Mesendoderm (in vitro differentiated cells): ENCODE data around the gene KCNJ6.

ENCODE experiments used
- DNase-seq: peaks from one replicate; pipeline ENCODE4 v3.0.0; 2013
- H2AK5ac ChIP-seq: 2 replicates; pipeline ENCODE4 v1.6.1; 2013; ENCODE audit warnings: low read length, inconsistent platforms
- H2BK120ac ChIP-seq: 2 replicates; pipeline ENCODE4 v1.6.1; 2013; ENCODE audit warnings: low read depth, mild to moderate bottlenecking, low read length, moderate library complexity, mixed read lengths
- H2BK15ac ChIP-seq: replicated peaks from 2 replicates; pipeline ENCODE4 v1.6.1; 2013; ENCODE audit warnings: low read depth, mild to moderate bottlenecking, moderate library complexity
- H2BK5ac ChIP-seq: 2 replicates; pipeline ENCODE4 v1.6.1; 2013; ENCODE audit warnings: low read length, inconsistent platforms
- H3K18ac ChIP-seq: 2 replicates; pipeline ENCODE4 v1.6.1; 2013; ENCODE audit warnings: mild to moderate bottlenecking, low read length, mixed read lengths
- H3K23ac ChIP-seq: one replicate; pipeline ENCODE4 v1.6.1; 2013; ENCODE audit warnings: low read length
- H3K27ac ChIP-seq: 2 replicates; pipeline ENCODE4 v1.5.1; 2013; ENCODE audit warnings: low read depth, mild to moderate bottlenecking, inconsistent platforms, low read length, moderate library complexity
- H3K27me3 ChIP-seq: 2 replicates; pipeline ENCODE4 v1.6.1; 2013; ENCODE audit warnings: low read length, control low read depth, mild to moderate bottlenecking, inconsistent platforms; ENCODE audit not compliant: insufficient read depth, poor library complexity
- H3K36me3 ChIP-seq: 2 replicates; pipeline ENCODE4 v1.6.1; 2013; ENCODE audit warnings: low read length, inconsistent platforms; ENCODE audit not compliant: control insufficient read depth, insufficient read depth
- H3K4ac ChIP-seq: one replicate; pipeline ENCODE4 v1.6.1; 2013; ENCODE audit warnings: low read depth, mild to moderate bottlenecking, low read length, moderate library complexity
- H3K4me1 ChIP-seq: 2 replicates; pipeline ENCODE4 v1.6.1; 2013; ENCODE audit warnings: low read depth, low read length, inconsistent platforms; ENCODE audit not compliant: control insufficient read depth
- H3K4me2 ChIP-seq: 2 replicates; pipeline ENCODE4 v1.6.1; 2013; ENCODE audit warnings: low read length
- H3K4me3 ChIP-seq: 2 replicates; pipeline ENCODE4 v1.5.1; 2013; ENCODE audit warnings: mild to moderate bottlenecking, low read length
- H3K56ac ChIP-seq: one replicate; pipeline ENCODE4 v1.6.1; 2013; ENCODE audit warnings: low read length
- H3K79me1 ChIP-seq: 2 replicates; pipeline ENCODE4 v1.6.1; 2013; ENCODE audit warnings: low read length, inconsistent platforms
- H3K79me2 ChIP-seq: 2 replicates; pipeline ENCODE4 v1.6.1; 2013; ENCODE audit warnings: mild to moderate bottlenecking, low read length; ENCODE audit not compliant: control insufficient read depth, insufficient read depth
- H3K9ac ChIP-seq: 2 replicates; pipeline ENCODE4 v1.6.1; 2013; ENCODE audit warnings: low read length, inconsistent platforms
- H4K5ac ChIP-seq: one replicate; pipeline ENCODE4 v1.6.1; 2013; ENCODE audit warnings: low read length
- H4K8ac ChIP-seq: one replicate; pipeline ENCODE4 v1.6.1; 2013; ENCODE audit warnings: low read depth, mild to moderate bottlenecking, control low read depth, low read length, moderate library complexity
- WGBS: extraction: QIAGEN DNeasy Blood & Tissue Kit; methylation state at CpG from one replicate; pipeline ENCODE4 v1.1.7; 2013; ENCODE audit warnings: low lambda C conversion rate, missing lambda C conversion rate; ENCODE audit not compliant: insufficient coverage; ENCODE audit errors: extremely low coverage; 5-methylcytosine and 5-hydroxymethylcytosine counted together

KCNJ6 gene

GRCh38 chr21:37915497-37915911, 753 bp downstream of the KCNJ6 start:
- Histone ChIP-seq H3K4me1 (no peaks in the 10 kb centered on the region), H3K18ac (no peak overlapping the region), H4K8ac (no peak overlapping the region), H2BK120ac (no peak overlapping the region), H2AK5ac (no peak overlapping the region), H4K5ac (no peak overlapping the region), H3K4me3 (no peak overlapping the region), H3K79me2 (no peaks in the 10 kb centered on the region), H3K27ac (no peak overlapping the region), H3K9ac (no peak overlapping the region), H2BK15ac (no peak overlapping the region), H3K36me3 (no peaks in the 10 kb centered on the region), H3K23ac (peak overlapping the region; percentile 38), H3K4ac (no peak overlapping the region), H3K27me3 (peaks cover 9% of the 10 kb centered on the region), H2BK5ac (no peak overlapping the region), H3K79me1 (no peaks in the 10 kb centered on the region), H3K56ac (no peak overlapping the region), H3K4me2 (peak overlapping the region; percentile 29)
- WGBS, result no CpG with 5 or more reads among the region's 28 CpGs
- DNase-seq, result peak; percentile 7

GRCh38 chr21:37912616-37913015, 3.6 kb downstream of the KCNJ6 start:
- Histone ChIP-seq H3K56ac (no peak overlapping the region), H3K79me2 (no peaks in the 10 kb centered on the region), H3K4me3 (no peak overlapping the region), H2BK15ac (no peak overlapping the region), H3K23ac (no peak overlapping the region), H3K36me3 (no peaks in the 10 kb centered on the region), H3K27me3 (peaks cover 9% of the 10 kb centered on the region), H3K9ac (no peak overlapping the region), H2BK5ac (no peak overlapping the region), H3K4me2 (no peak overlapping the region), H3K18ac (no peak overlapping the region), H3K4ac (no peak overlapping the region), H3K4me1 (no peaks in the 10 kb centered on the region), H2BK120ac (no peak overlapping the region), H4K5ac (no peak overlapping the region), H3K79me1 (no peaks in the 10 kb centered on the region), H3K27ac (no peak overlapping the region), H2AK5ac (no peak overlapping the region), H4K8ac (no peak overlapping the region)
- no peak for DNase-seq

GRCh38 chr21:37909936-37910335, 6.3 kb downstream of the KCNJ6 start:
- H3K4me2 ChIP-seq, result no peak overlapping the region
- no peaks in the 10 kb centered on the region for H3K79me2 ChIP-seq
- no peak overlapping the region for H4K5ac ChIP-seq
- no peak overlapping the region for H3K9ac ChIP-seq
- H2AK5ac ChIP-seq, result no peak overlapping the region
- no peaks in the 10 kb centered on the region for H3K79me1 ChIP-seq
- no peaks in the 10 kb centered on the region for H3K36me3 ChIP-seq
- no peak overlapping the region for H3K23ac ChIP-seq
- no peak overlapping the region for H2BK120ac ChIP-seq
- WGBS, result no CpG with 5 or more reads among the region's 6 CpGs
- H3K18ac ChIP-seq, result no peak overlapping the region
- DNase-seq, result peak; percentile 16
- H2BK5ac ChIP-seq, result no peak overlapping the region
- no peak overlapping the region for H3K4ac ChIP-seq
- H3K4me3 ChIP-seq, result no peak overlapping the region
- H3K4me1 ChIP-seq, result no peaks in the 10 kb centered on the region
- H3K27me3 ChIP-seq, result peaks cover 5% of the 10 kb centered on the region
- H3K27ac ChIP-seq, result no peak overlapping the region
- no peak overlapping the region for H3K56ac ChIP-seq
- H2BK15ac ChIP-seq, result no peak overlapping the region
- no peak overlapping the region for H4K8ac ChIP-seq

GRCh38 chr21:37908691-37909090, 7.6 kb downstream of the KCNJ6 start:
- Histone ChIP-seq H2BK120ac (no peak overlapping the region), H3K4me2 (no peak overlapping the region), H3K4me1 (no peaks in the 10 kb centered on the region), H3K56ac (no peak overlapping the region), H3K27me3 (no peaks in the 10 kb centered on the region), H2BK5ac (no peak overlapping the region), H3K9ac (no peak overlapping the region), H3K36me3 (no peaks in the 10 kb centered on the region), H3K79me1 (no peaks in the 10 kb centered on the region), H2AK5ac (no peak overlapping the region), H3K4me3 (no peak overlapping the region), H2BK15ac (no peak overlapping the region), H3K18ac (no peak overlapping the region), H3K27ac (no peak overlapping the region), H3K79me2 (no peaks in the 10 kb centered on the region), H3K4ac (no peak overlapping the region), H4K8ac (no peak overlapping the region), H3K23ac (no peak overlapping the region), H4K5ac (no peak overlapping the region)
- WGBS, result no CpG with 5 or more reads among the region's 2 CpGs
- no peak for DNase-seq

GRCh38 chr21:37907076-37907475, 9.2 kb downstream of the KCNJ6 start:
- H3K9ac ChIP-seq, result no peak overlapping the region
- H3K4me1 ChIP-seq, result no peaks in the 10 kb centered on the region
- no peak overlapping the region for H2BK120ac ChIP-seq
- H3K4me3 ChIP-seq, result no peak overlapping the region
- WGBS, result no CpG with 5 or more reads among the region's 4 CpGs
- H3K23ac ChIP-seq, result no peak overlapping the region
- H3K79me2 ChIP-seq, result no peaks in the 10 kb centered on the region
- H3K27ac ChIP-seq, result no peak overlapping the region
- H2AK5ac ChIP-seq, result no peak overlapping the region
- H3K79me1 ChIP-seq, result no peaks in the 10 kb centered on the region
- no peaks in the 10 kb centered on the region for H3K27me3 ChIP-seq
- no peak for DNase-seq
- H3K4me2 ChIP-seq, result no peak overlapping the region
- H4K5ac ChIP-seq, result no peak overlapping the region
- no peak overlapping the region for H2BK5ac ChIP-seq
- H2BK15ac ChIP-seq, result no peak overlapping the region
- H3K4ac ChIP-seq, result no peak overlapping the region
- H3K18ac ChIP-seq, result no peak overlapping the region
- H4K8ac ChIP-seq, result no peak overlapping the region
- no peak overlapping the region for H3K56ac ChIP-seq
- H3K36me3 ChIP-seq, result no peaks in the 10 kb centered on the region

- H2BK120ac ChIP-seq, result no peak overlapping the region
- no peak for DNase-seq
- no peaks in the 10 kb centered on the region for H3K36me3 ChIP-seq
- no peak overlapping the region for H2BK15ac ChIP-seq
- H4K5ac ChIP-seq, result no peak overlapping the region
- no peak overlapping the region for H4K8ac ChIP-seq
- H2BK5ac ChIP-seq, result no peak overlapping the region
- H3K27ac ChIP-seq, result no peak overlapping the region
- no peaks in the 10 kb centered on the region for H3K4me1 ChIP-seq
- no peak overlapping the region for H3K56ac ChIP-seq
- H3K18ac ChIP-seq, result no peak overlapping the region
- no peak overlapping the region for H2AK5ac ChIP-seq
- no peak overlapping the region for H3K4me2 ChIP-seq
- no peaks in the 10 kb centered on the region for H3K27me3 ChIP-seq
- H3K79me2 ChIP-seq, result no peaks in the 10 kb centered on the region
- H3K23ac ChIP-seq, result no peak overlapping the region
- WGBS, result no CpG with 5 or more reads among the region's 5 CpGs
- no peak overlapping the region for H3K4me3 ChIP-seq
- no peak overlapping the region for H3K4ac ChIP-seq
- H3K9ac ChIP-seq, result no peak overlapping the region
- H3K79me1 ChIP-seq, result no peaks in the 10 kb centered on the region
Observed at GRCh38 chr21:37905291-37905690, 11.0 kb downstream of the KCNJ6 start.
